IPS-NIHi7 (cell line): ENCODE results near the gene RLN2.

Experiments used
- DNase-seq: peaks from one replicate; pipeline ENCODE4 v3.0.0; 2012; ENCODE audit warnings: mixed read lengths; ENCODE audit errors: extremely low spot score

The RLN2 gene

GRCh38 chr9:5269249-5269715 is 35.2 kb downstream of the RLN2 start:
- DNase-seq = peak; percentile 61

- peak; percentile 48 for DNase-seq
Observed at GRCh38 chr9:5265939-5266338, 38.6 kb downstream of the RLN2 start.

GRCh38 chr9:5264219-5264595 is 40.3 kb downstream of the RLN2 start:
- no peak for DNase-seq

GRCh38 chr9:5263351-5264218 is 40.9 kb downstream of the RLN2 start:
- peak; percentile 30 for DNase-seq
